DMS53 (cell line): ENCODE measurements around the gene PSMA6.
"Not testable (repeated sequence)": the region's sequence is repeated elsewhere in the genome, so short reads cannot be mapped to it uniquely, and the experiment has no call there.

Experiments used
- DNase-seq: peaks from one replicate; lab custom pipeline; 2025; lab: John Stamatoyannopoulos, UW

The PSMA6 gene

GRCh38 chr14:35344107-35344807 is 52.1 kb downstream of the PSMA6 start:
- DNase-seq, result no peak

- DNase-seq, result no peak
Measured at GRCh38 chr14:35346738-35347322, 54.6 kb downstream of the PSMA6 start.

DNA sequence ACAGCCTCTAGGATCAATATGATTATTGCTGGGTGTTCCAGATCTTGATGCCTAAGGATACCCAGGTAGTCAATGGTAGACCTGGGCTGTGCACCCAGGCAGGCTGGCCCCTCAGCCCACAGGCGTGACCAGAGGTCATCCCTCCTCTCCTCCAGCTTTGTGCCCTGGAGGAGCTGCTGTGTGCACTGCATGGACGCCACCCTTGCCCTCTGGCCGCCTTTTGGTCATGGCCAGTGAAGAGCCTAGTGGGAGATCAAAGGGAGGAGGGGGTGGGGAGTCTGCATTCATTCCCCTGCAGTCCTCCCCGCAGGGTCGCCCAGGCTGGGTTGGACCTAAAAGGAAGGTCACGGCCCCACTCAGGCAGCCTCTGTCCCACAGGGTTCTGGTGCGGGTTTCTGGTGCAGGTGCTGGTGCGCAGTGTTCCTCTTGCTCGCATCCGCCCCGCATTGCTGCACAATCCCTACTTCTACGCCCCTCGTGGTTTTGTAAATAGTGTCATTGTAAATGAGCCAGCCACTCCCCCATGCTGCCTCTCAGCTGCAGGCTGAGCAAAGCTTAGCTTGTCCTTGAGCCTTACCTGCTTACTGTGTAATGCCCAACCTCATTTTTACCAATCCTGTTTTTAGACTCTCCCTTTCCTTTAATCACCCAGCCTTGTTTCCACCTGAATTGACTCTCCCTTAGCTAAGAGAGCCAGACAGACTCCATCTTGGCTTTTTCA is 55.3 kb downstream of the PSMA6 start:
- peak; percentile 33 for DNase-seq

- not testable (repeated sequence) for DNase-seq
Measured at GRCh38 chr14:35348044-35348380, 55.8 kb downstream of the PSMA6 start.

GRCh38 chr14:35349496-35350365 is 57.5 kb downstream of the PSMA6 start:
- DNase-seq, result no peak

GRCh38 chr14:35351497-35351896 is 59.3 kb downstream of the PSMA6 start:
- no peak for DNase-seq

GRCh38 chr14:35351897-35352273 is 59.7 kb downstream of the PSMA6 start:
- DNase-seq, result no peak

GRCh38 chr14:35352274-35353233 is 60.4 kb downstream of the PSMA6 start:
- no peak for DNase-seq

GRCh38 chr14:35353409-35354172 is 61.4 kb downstream of the PSMA6 start:
- peak; percentile 64 for DNase-seq

- not testable (repeated sequence) for DNase-seq
Measured at GRCh38 chr14:35355235-35355634, 63.1 kb downstream of the PSMA6 start.

- peak; percentile 19 for DNase-seq
Measured at GRCh38 chr14:35355981-35356841, 64.0 kb downstream of the PSMA6 start.

- not testable (repeated sequence) for DNase-seq
Measured at GRCh38 chr14:35359655-35360054, 67.5 kb downstream of the PSMA6 start.

GRCh38 chr14:35361141-35361480 is 68.9 kb downstream of the PSMA6 start:
- no peak for DNase-seq

GRCh38 chr14:35362450-35362849 is 70.3 kb downstream of the PSMA6 start:
- no peak for DNase-seq

DNA sequence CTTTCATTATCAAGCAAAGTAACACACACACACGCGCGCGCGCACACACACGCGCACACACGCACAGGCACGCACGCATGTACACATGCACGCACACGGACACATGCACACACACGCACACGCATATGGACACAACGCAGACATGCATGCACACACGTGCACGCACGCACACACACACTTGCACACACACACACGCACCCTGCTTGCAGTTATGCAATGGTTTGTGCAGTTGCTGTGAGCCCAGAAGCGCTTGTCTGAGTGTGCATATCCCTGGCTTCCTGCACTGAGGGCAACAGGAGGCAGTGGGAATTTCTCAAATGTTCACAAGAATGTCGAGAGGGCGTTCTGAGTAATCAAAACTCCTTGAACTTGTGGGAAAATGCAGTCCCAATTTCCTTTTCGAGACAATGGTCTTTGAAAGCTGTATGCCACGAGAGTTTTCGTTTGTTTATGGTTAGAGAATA is 70.8 kb downstream of the PSMA6 start:
- no peak for DNase-seq

DNA sequence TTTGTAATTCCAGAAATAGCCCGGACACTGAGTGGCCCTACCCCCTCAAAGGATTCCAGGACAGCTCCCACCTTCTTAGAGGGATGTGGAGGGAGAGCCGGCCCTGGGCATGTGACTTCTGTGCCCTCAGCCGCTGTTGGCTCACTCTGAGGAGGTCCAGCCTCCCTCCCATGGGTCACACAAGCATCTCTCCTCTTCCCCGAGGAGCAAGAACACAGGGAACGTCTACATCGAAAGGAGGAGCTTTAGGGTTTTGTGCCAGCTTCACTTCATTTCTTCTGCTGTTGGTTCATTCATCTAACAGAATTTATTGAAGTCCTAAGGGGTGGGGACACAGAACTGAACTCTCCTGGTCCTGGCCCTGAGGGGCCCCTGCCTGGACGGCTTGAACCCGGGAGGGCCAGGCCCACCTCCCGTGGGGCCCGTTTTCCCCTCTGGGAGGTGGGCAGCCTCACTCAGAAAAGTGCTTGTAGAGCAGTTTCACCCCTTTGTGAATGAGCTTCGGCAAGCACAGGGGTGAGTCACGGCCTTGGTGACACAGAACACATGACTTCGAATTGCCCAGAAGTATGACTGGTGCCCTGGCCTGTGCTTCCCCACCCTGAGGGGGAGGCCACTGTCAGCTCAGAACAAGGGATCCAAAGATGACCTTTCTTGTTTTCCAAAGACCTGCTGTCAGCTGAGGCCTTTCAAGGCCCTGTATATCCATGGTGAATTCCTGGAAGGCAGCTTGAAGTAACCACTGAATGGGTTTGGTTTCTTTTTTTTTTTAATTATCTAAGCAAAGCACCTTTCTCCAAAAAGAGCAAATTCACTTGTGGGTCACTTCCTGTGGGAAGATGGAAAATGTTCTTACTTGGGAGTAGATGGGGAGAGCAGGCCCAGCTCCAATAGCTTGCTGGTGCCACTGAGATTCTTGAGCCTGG is 73.2 kb downstream of the PSMA6 start:
- DNase-seq, result peak; percentile 51

DNA sequence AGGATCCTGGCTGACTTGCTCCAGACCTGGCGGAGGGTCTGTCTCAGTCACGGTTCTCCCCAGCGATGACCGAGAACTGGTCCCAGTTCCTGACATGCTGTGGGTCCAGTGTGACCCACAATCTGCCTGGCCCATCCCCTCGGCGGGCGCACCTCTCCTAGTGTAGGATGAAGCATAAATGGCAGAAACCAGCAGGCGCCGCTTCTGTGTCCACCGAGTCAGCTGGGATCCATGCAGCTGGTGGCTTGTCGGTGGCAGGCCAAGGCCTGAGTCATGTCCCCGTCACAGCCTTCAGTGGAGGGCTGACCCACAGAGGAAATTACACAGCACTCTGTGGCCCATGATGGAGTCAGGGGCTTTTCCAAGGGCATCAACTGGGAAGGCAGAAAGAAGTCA is 73.9 kb downstream of the PSMA6 start:
- no peak for DNase-seq

DNA sequence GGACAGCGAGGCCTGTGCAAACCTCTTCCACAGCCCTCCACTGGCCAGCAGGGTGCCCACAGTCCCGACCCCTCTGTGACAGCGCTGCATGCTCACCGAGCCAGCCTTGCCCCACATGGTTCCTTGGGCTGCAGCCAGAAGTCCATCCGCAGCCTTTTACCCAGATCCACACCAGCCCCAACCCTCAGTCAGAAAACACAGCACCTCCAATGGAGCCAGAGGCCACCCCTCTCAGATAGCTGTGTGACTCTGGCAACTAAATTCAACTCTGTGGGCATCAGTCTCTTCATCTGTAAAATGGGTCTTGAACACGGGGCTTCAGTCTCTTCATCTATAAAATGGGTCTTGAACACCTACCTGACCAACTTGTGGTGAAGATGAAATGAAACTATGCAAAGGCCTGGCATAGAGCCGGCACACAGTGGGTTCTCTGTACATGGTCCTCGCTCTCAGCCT is 74.4 kb downstream of the PSMA6 start:
- no peak for DNase-seq
